HEK293 (cell line): ENCODE data around the gene NENF.

Experiments used
- CTCF ChIP-seq: fragments of 450-650 bp; formaldehyde crosslinking; IDR thresholded peaks from 2 replicates; pipeline ENCODE4 v1.5.1; 2016; ENCODE audit warnings: missing biosample characterization, missing genetic modification characterization
- ZBTB48 ChIP-seq: fragments of 450-650 bp; formaldehyde crosslinking; IDR thresholded peaks from 2 replicates; pipeline ENCODE4 v1.5.1; 2016; ENCODE audit warnings: missing biosample characterization, missing genetic modification characterization
- ZFP3 ChIP-seq: fragments of 450-650 bp; formaldehyde crosslinking; IDR thresholded peaks from 2 replicates; pipeline ENCODE4 v1.5.1; 2016; ENCODE audit warnings: low read depth, missing biosample characterization, missing genetic modification characterization
- ZIC2 ChIP-seq: fragments of 450-650 bp; formaldehyde crosslinking; IDR thresholded peaks from 2 replicates; pipeline ENCODE4 v1.5.1; 2016; ENCODE audit warnings: missing biosample characterization, missing genetic modification characterization
- ZNF23 ChIP-seq: fragments of 450-650 bp; formaldehyde crosslinking; IDR thresholded peaks from 2 replicates; pipeline ENCODE4 v1.5.1; 2016; ENCODE audit warnings: missing biosample characterization, missing genetic modification characterization, borderline replicate concordance
- ZNF366 ChIP-seq: fragments of 450-650 bp; formaldehyde crosslinking; conservative IDR thresholded peaks from 2 replicates; pipeline ENCODE4 v1.5.1; 2016; ENCODE audit warnings: missing biosample characterization, missing genetic modification characterization
- ZNF768 ChIP-seq: fragments of 450-650 bp; formaldehyde crosslinking; IDR thresholded peaks from 2 replicates; pipeline ENCODE4 v1.5.1; 2018; ENCODE audit warnings: missing biosample characterization, mild to moderate bottlenecking, missing genetic modification characterization
- ZSCAN16 ChIP-seq: fragments of 450-650 bp; formaldehyde crosslinking; IDR thresholded peaks from 2 replicates; pipeline ENCODE4 v1.5.1; 2016; ENCODE audit warnings: missing biosample characterization, missing genetic modification characterization

DNA sequence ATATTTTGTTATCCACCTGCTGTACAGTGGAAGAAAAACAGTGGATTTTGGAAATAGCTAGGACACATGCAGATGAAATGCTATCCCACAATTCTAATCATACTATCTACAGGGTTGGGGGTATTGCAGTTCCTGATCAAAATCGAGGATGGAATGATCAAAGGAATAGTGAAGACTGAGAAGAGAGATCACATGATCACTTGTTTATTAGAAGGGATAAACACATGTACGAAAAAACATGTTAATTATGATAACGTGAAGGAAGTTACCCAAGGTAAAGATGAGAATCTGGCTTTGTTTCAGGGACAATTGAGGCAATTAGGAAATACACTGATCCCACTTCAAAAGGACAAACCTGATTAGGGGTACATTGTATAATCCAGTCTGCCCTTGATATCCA, 8.8 kb upstream of the NENF start:
- no peak for TF ChIP-seq CTCF (tag by site-specific recombination)
- no peak for TF ChIP-seq ZFP3 (tag by site-specific recombination)
- TF ChIP-seq ZNF768 (tag by site-specific recombination): no peak
- TF ChIP-seq ZIC2 (tag by site-specific recombination): no peak
- TF ChIP-seq ZSCAN16 (tag by site-specific recombination): no peak
- no peak for TF ChIP-seq ZNF366
- no peak for TF ChIP-seq ZBTB48 (tag by site-specific recombination)
- TF ChIP-seq ZNF23 (tag by site-specific recombination): no peak
